Neural crest cell (in vitro differentiated cells): ENCODE data around the gene KNDC1. TPM values are rescaled to one million over a fixed set of nuclear protein-coding genes. Genes with fewer than 3 reads are reported as not detected.

ENCODE experiments used
- DNase-seq: peaks from one replicate; pipeline ENCODE4 v3.0.0; 2021; ENCODE audit warnings: low read depth, mixed read lengths, low spot score
- H3K27ac Mint-ChIP-seq: one replicate; pipeline ENCODE4 v1.8.0; 2021; ENCODE audit warnings: mild to moderate bottlenecking, mixed read lengths; ENCODE audit not compliant: unreplicated experiment
- H3K27me3 Mint-ChIP-seq: 2 replicates; pipeline ENCODE4 v1.8.0; 2021; ENCODE audit warnings: low read depth, mild to moderate bottlenecking, mixed read lengths
- H3K36me3 Mint-ChIP-seq: 2 replicates; pipeline ENCODE4 v1.8.0; 2021; ENCODE audit warnings: low read depth, mild to moderate bottlenecking, mixed read lengths
- H3K4me1 Mint-ChIP-seq: 2 replicates; pipeline ENCODE4 v1.8.0; 2021; ENCODE audit warnings: mixed read lengths
- H3K4me3 Mint-ChIP-seq: one replicate; pipeline ENCODE4 v1.8.0; 2021; ENCODE audit warnings: mild to moderate bottlenecking, mixed read lengths
- H3K9me3 Mint-ChIP-seq: 2 replicates; pipeline ENCODE4 v1.8.0; 2021; ENCODE audit warnings: mixed read lengths
- total RNA-seq: library from RNA; stranded (reverse); gene quantifications from 2 replicates; pipeline ENCODE4 v1.2.1, GENCODE V29; 2021
- TF ChIP-seq, protein P1 (sequence below): fragments of 200-600 bp; sonication (generic); conservative IDR thresholded peaks from 2 replicates; pipeline ENCODE4 v1.5.0; 2021; ENCODE audit warnings: antibody characterized with exemption, mild to moderate bottlenecking

KNDC1 gene
- total RNA-seq, 1 donor from 2014 or later = 5.5 TPM

DNA sequence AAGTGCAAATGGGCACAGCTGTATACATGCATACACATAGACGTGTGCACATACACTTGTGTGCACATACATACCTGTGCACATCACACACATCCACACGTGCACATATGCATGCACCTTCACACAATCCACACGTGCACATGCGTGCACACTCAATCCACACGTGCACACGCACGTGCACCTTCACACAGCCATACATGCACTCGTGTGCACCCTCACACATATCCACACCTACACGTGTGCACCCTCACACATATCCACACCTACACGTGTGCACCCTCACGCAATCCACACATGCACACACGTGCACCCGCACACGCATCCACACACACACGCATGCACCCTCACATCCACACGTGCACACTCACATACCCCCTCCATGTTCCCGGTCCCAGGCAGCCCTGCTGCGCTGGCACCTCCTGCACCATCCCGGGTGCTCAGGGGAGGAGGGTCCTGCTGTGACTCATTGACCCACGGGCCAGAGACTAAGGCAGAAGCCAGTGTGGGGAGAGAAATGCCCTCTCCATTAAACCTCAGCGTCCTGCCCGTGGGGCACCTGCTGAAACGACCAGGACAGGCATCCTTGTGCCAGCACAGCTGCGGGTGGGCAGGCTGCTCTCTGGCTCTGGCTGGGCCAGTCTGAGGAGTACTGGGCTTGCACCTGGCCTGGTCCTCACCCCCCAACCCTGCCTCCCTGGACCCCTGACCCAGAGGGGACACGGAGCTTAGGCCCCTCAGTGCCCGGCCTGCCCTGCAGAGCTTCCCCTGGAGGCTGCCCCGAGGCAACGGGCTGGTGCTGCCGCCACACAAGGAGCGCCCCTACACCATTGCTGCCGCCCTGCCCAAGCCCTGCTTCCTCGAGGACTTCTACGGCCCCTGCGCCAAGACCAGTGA is 52.2 kb downstream of the KNDC1 start:
- no peak for DNase-seq
- H3K36me3 Mint-ChIP-seq = no peaks in the 10 kb centered on the region
- no peaks in the 10 kb centered on the region for H3K4me1 Mint-ChIP-seq
- TF ChIP-seq, protein P1, sequence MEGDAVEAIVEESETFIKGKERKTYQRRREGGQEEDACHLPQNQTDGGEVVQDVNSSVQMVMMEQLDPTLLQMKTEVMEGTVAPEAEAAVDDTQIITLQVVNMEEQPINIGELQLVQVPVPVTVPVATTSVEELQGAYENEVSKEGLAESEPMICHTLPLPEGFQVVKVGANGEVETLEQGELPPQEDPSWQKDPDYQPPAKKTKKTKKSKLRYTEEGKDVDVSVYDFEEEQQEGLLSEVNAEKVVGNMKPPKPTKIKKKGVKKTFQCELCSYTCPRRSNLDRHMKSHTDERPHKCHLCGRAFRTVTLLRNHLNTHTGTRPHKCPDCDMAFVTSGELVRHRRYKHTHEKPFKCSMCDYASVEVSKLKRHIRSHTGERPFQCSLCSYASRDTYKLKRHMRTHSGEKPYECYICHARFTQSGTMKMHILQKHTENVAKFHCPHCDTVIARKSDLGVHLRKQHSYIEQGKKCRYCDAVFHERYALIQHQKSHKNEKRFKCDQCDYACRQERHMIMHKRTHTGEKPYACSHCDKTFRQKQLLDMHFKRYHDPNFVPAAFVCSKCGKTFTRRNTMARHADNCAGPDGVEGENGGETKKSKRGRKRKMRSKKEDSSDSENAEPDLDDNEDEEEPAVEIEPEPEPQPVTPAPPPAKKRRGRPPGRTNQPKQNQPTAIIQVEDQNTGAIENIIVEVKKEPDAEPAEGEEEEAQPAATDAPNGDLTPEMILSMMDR = no peak
- H3K4me3 Mint-ChIP-seq = no peak overlapping the region
- H3K27me3 Mint-ChIP-seq = peaks cover 11% of the 10 kb centered on the region
- no peaks in the 10 kb centered on the region for H3K9me3 Mint-ChIP-seq
- H3K27ac Mint-ChIP-seq = no peak overlapping the region

DNA sequence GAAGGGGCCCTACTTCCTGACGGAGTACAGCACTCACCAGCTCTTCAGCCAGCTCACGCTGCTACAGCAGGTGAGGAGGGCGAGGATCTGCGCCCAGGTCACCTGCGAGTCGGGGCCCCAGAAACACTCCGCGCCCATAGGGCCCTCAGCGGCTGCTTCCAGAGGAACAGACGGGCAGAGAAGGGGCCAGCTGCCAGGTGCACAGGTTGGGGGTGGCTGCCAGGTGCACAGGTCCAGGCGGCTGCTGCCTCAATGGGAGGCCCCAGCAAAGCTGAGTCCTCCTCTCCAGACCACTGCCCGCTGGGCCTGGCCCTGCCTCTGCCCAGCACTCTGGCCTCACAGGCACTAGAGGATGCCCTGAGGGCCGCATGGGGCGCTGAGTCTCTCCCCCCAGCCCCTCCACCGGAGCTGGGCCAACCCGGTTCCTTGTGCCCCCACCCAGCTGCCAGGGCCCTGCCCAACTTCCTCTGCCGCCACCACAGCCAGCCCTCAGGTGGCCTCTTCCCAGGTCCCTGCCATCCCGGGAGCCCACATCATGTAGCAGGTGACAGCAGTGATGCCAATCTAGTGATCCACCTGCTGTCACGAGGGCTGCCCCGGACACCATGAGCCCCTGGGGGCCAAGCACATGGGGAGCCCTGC is 53.0 kb downstream of the KNDC1 start:
- Mint-ChIP-seq H3K4me1 (no peaks in the 10 kb centered on the region), H3K27me3 (peaks cover 11% of the 10 kb centered on the region), H3K36me3 (no peaks in the 10 kb centered on the region), H3K27ac (no peak overlapping the region), H3K9me3 (no peaks in the 10 kb centered on the region), H3K4me3 (no peak overlapping the region)
- TF ChIP-seq, protein P1 = no peak
- DNase-seq = no peak

DNA sequence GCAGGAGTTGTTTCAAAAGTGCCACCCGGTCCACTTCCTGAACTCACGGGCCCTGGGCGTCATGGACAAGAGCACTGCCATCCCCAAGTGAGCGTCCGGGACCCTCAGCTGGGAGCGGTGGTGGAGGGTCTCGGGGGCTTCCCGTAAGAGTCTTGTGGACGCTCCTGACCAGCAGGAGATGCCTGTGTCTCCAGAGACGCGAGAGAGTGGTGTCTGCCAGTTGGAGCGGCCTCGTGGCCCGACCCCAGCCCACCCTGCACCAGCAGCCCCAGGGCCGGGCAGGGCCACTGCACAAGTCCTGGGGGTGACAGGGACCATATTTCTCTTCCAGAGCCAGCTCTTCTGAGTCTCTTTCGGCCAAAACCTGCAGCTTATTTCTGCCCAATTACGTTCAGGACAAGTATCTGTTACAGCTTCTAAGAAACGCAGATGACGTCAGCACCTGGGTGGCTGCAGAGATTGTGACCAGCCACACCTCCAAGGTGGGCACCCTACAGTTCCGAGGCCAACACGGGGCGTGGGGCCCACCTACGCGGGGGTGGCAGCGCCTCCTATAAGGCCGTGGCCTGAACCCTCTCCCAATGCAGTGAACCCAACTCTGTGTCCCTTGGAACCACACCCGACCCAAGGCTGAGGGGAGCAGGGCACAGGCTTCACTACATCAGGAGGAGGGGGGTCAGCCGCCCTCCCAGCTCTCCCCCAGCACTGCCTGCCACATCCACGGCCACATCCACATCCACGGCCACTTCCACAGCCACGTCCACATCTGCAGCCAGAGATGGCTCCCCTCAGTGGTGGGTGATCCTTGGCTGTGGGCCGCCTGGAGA is 53.8 kb downstream of the KNDC1 start:
- no peak for DNase-seq
- Mint-ChIP-seq H3K9me3 (no peaks in the 10 kb centered on the region), H3K27me3 (peaks cover 16% of the 10 kb centered on the region), H3K36me3 (no peaks in the 10 kb centered on the region), H3K4me1 (no peaks in the 10 kb centered on the region), H3K4me3 (no peak overlapping the region), H3K27ac (no peak overlapping the region)
- TF ChIP-seq, protein P1 = no peak

DNA sequence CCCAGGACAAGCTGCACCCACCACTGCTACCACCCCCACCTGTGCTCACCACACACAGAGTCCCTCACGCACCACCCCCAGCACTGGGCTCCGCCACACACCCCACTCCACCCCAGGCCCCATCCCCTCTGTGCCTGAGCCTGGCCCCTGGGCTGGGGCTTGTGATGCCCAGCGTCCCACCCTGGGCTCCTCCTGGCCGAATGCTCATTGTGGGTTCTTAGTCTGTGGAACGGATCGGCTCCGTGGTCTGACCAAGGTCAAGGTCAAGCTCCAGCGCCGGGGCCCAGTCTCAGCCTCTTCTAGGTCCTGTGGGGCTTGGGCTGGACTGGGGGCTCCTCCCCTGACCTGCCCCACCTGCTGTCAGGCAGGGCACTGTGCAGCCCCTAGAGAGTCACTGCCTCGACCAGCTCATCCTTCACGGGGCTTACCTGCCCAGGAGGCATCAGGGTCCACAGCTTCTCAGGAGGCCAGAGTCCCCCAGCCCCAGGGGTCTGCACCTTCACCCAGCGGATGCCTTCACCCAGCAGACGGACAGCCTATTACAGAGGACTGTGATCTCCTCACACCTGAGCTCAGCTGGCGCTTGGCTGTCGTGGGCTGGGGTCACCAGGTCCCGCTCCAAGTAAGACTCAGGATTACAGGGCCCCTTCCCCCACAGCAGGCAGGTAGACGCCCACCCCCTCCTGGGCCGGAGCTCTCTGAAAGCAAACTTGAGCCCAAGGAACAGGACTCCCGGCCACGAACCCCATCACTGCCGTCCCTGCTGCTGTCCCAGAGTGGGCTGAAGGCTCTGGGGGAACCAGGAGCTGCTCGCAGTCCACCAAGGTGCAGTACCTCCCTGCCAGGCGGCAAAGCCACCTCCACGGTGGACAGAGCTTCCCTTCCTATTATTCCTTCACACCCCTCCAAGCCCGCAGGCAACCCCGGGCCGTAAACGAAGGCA is 54.7 kb downstream of the KNDC1 start:
- Mint-ChIP-seq H3K9me3 (no peaks in the 10 kb centered on the region), H3K4me1 (no peaks in the 10 kb centered on the region), H3K36me3 (no peaks in the 10 kb centered on the region), H3K27ac (no peak overlapping the region), H3K4me3 (no peak overlapping the region), H3K27me3 (peaks cover 25% of the 10 kb centered on the region)
- TF ChIP-seq, protein P1 = no peak
- no peak for DNase-seq
